GM21576 (cell line): ENCODE measurements around the gene ZNF655.
"Not testable (repeated sequence)": the region's sequence is repeated elsewhere in the genome, so short reads cannot be mapped to it uniquely, and the experiment has no call there.

Experiments used
- ATAC-seq: cut with Tn5 transposase; IDR thresholded peaks from one replicate; pipeline ENCODE4 v1.9.1; 2021; ENCODE audit warnings: mild to moderate bottlenecking, moderate library complexity; ENCODE audit not compliant: unreplicated experiment

ZNF655 gene, protein sequence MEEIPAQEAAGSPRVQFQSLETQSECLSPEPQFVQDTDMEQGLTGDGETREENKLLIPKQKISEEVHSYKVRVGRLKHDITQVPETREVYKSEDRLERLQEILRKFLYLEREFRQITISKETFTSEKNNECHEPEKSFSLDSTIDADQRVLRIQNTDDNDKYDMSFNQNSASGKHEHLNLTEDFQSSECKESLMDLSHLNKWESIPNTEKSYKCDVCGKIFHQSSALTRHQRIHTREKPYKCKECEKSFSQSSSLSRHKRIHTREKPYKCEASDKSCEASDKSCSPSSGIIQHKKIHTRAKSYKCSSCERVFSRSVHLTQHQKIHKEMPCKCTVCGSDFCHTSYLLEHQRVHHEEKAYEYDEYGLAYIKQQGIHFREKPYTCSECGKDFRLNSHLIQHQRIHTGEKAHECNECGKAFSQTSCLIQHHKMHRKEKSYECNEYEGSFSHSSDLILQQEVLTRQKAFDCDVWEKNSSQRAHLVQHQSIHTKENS

DNA sequence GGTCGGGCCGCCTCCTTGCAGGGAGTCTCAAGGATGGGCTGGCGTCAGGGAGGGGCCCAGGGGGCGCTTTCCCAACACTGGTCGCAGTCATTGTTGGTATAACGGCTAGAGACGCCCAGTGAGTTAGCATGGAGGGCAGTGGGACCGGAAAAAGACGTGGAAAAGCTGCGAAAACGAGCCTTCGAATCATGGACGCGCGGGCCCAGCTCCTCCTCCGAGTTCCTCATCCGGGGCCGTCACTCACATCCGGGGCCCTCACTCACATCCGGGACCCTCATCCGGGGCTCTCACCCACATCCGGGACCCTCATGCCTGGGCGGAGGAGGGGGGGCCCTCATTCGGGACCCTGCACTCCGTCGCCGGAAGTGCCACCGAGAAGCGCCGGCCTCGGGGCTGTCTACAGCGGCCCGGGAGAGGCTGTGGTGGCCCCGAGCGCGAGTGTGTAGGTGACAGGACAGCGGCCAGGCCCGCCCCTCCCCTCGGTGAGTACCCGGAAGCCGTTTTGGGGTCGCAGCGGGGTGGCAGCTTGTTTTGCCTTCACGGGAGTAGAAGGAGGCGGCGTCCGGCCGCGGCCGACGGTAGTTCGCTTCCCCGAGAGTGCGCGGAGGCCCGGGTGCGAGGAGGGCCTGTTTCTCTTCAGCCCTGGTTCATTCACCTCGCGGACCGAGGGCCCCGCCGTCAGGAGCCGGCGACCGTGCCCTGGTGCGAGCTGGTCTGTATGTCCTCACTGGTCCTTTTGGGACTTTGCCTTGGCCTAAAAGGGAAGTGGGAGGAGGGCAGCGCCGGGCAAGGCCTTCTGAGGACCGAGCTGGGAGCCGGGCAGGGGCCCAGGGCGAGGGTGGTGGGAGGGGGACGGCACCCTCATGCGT, at the start of gene ZNF655:
ZNF655 (plus strand) TSS at position 337 of the 869 bp plus-strand sequence. CDS start 1,918 bp downstream, outside the sequence.
- ATAC-seq = peak; percentile 75

DNA sequence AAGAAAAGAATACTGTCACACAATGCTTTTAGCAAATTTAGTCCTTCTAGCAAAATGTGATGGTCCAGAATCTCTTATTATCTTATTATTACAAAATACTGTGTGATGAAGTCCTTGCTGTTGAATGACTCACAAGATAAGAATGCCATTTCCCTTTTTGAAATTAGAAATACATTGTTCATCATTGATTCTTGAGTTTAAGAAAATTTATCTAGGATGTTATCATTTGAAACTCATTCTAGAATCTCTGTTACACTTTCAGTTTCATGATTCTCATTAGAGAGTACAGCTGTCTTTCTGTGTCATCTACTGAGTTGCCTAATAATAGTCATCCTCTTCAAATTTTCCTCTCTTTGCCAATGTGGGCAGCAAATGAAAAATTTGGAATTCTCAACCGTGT, 44.4 kb upstream of the ZNF655 start:
- no peak for ATAC-seq

DNA sequence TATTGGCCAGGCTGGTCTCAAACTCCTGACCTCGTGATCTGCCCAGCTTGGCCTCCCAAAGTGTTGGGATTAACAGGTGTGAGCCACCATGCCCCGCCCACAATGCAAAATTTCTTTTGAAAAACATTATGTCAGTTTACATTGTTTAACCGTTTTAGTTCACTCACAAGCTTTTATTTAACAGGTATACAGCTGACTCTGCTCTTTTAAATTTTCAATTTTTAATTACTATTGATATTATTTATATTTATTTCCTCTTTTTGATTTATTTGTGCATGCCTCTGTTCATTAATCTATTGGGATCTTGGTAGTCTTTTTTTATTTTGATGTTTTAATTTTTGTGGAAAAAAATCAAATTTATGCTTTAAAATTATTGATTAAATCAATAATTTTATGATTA, 37.0 kb upstream of the ZNF655 start:
- no peak for ATAC-seq

DNA sequence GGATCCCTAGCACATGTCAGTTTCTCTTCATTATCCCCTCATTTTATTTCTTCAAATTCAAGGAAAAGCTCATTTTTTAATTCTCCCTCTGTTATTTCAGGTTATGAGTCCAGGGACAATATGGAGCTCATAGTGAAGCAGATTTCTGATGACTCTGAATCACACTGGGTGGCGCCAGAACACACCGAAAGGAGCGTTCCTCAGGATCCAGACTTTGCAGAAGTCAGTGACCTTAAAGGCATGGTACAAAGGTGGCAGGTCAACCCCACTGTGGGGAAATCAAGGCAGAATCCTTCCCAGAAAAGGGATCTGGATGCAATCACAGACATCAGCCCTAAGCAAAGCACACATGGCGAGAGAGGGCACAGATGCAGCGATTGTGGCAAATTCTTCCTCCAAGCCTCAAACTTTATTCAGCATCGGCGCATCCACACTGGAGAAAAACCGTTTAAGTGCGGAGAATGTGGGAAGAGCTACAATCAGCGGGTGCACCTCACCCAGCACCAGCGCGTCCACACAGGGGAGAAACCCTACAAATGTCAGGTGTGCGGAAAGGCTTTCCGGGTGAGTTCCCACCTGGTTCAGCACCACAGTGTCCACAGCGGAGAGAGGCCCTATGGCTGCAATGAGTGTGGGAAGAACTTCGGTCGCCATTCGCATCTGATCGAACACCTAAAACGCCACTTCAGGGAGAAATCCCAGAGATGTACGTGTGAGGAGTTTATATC, 32.6 kb upstream of the ZNF655 start:
- no peak for ATAC-seq

DNA sequence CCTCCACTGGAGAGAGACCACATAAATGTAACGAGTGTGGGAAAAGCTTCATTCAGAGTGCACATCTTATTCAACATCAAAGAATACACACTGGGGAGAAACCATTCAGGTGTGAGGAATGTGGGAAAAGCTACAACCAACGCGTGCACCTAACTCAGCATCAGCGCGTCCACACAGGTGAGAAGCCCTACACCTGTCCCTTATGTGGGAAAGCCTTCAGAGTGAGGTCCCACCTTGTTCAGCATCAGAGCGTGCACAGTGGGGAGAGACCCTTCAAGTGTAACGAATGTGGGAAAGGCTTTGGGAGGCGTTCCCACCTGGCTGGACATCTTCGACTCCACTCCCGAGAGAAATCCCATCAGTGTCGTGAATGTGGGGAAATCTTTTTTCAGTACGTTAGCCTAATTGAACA, 27.1 kb upstream of the ZNF655 start:
- ATAC-seq = no peak

DNA sequence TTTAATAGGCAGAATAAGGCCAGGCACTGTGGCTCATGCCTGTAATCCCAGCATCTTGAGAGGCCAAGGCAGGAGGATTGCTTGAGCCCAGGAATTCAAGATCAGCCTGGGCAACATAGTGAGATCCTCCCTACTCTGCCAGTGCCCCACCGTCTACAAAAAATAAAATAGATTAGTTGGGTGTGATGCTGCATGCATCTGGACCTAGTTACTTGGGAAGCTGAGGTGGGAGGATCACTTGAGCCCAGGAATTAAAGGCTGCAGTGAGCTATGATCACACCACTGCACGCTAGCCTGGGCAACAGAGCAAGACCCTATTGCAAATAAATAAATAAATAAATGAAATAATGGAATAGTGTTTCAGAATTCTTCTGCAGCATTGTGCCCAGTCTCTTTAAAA, 22.8 kb upstream of the ZNF655 start:
- no peak for ATAC-seq

DNA sequence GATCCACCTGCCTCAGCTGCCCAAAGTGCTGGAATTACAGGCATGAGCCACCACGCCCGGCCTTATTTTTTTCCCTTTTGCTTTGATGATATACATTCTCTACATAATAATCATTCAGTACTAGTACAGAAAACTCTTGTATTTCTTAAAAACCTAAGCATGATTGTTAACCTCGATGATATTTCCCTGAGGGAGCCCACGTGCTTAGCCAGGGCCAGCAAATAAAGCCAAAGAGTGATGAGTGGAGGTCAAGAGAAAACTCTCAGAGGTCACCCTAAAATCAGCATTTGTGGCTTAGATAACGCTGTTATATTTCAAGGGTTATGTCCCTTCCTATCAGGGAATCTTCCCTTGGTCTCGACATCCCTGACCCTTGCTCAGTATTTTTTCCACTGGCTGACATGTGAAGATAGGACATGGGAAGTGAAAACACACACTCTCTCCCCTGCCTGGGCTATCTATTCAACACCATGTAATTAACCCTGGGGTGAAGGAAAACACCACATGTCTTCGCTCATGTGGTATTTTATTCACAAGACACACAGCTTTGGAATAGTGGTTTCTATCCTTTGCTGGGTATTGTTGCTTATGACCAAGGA, 19.1 kb upstream of the ZNF655 start:
- ATAC-seq = no peak

DNA sequence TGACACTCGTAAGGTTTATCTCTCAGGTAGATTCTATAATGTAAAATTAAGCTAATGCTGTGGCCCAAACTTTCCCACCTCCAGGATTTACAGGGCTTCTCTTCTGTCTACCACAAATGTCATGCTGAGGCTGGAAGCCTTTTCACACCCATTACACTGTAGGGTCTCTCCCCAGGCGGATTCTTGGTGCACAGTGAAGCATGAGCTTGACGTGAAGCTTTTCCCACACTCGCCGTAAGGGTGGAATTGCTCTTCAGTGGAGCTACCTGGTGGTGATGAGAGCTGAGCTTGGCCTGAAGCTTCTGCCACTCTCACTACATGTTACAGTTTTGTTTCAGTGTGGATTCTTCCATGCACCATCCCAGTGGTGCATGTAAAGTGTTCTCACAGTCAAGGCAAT, 17.9 kb upstream of the ZNF655 start:
- ATAC-seq = no peak

DNA sequence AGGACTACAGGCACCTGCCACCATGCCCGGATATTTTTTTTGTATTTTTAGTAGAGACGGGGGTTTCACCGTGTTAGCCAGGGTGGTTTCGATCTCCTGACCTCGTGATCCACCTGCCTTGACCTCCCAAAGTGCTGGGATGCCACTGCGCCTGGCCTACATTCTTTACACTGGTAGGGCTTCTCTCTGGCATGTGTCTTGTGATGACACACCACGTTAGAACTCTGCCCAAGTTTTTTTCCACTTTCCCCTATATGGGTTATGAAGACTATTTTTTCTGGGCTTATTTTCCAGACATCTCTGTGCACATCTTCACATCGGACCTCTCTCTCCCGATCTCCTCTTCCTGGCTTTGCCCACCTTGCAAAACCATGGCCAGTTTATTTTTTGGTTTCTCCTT, 17.2 kb upstream of the ZNF655 start:
- ATAC-seq = no peak

DNA sequence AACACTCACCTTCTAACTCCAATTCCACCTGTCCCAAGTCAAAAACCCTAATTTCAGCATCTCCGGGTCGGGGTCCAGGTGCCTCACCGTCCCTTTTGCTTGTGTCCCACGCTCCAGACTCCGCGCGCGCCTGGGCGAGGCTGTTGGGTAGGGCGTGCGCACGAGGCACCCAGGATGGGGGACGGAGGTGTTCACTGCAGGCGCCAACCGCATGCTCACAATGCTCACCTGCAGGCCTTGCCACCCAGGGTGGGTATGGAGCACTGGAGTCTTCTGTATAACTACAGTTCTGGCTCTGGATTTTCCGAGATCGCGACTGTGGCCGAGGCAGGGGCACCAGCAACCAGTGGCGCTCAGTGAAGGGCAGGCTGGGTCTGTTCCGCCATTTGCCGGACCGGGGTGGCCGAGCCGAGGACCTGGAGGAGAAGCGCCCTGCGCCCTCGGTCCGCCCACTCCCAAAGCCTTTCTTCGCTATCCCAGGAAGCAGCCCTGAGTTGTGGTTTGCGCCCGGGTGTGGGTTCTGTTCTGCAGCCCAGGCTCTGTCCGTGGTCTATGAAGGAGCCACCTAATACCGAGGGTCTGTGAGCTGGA, 15.3 kb upstream of the ZNF655 start:
- no peak for ATAC-seq

DNA sequence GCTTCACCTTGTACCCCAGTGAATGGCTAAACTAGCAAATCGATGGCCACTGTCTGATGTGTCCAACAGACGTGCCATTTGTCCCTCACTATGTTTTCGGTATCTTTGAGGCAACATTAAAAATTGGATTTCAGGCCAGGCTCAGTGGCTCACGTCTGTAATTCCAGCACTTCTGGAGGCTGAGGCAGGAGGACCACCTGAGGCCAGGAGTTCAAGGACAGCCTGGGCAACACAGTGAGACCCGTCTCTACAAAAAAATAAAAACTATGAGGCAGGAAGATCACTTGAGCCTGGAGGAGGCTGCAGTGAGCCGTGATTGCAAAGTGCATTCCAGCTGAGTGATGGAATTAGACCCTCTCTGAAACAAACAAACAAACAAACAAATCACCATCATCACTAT, 14.5 kb upstream of the ZNF655 start:
- no peak for ATAC-seq

DNA sequence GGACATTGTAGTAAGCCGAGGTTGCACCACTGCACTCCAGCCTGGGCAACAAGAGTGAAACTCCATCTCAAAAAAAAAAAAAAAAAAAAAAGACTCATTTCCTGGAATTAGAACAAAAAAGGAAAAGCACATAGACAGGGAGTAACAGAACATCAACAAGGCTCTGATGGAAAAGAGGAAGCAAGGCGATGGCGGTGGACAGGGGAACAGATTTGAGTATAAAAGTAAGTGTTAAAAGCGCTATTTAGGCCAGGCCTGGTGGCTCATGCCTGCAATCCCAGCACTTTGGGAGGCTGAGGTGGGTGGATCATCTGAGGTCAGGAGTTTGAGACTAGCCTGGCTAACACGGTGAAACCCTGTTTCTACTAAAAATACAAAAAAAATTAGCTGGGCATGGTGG, 13.1 kb upstream of the ZNF655 start:
- ATAC-seq = not testable (repeated sequence)

DNA sequence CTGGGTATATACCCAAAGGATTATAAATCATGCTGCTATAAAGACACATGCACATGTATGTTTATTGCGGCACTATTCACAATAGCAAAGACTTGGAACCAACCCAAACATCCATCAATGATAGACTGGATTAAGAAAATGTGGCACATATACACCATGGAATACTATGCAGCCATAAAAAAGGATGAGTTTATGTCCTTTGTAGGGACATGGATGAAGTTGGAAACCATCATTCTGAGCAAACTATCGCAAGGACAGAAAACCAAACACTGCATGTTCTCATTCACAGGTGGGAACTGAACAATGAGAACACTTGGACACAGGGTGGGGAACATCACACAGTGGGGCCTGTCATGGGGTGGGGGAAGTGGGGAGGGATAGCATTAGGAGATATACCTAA, 8.9 kb upstream of the ZNF655 start:
- not testable (repeated sequence) for ATAC-seq

DNA sequence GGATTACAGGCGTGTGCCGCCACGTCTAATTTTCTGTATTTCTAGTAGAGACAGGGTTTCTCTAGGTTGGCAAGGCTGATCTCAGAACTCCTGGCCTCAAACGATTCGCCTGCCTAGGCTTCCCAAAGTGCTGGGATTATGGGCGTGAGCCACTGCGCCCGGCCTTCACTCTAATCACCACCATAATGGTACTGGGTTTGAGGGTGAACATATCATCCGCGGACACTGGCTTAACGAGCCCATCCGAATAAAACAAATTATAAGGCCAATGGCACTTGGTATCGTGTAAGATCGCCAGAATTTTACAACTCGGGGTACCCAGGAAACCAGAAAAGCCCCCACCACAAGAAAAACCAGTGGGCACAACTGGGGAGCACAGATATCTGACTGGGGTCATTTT, 7.1 kb upstream of the ZNF655 start:
- no peak for ATAC-seq

DNA sequence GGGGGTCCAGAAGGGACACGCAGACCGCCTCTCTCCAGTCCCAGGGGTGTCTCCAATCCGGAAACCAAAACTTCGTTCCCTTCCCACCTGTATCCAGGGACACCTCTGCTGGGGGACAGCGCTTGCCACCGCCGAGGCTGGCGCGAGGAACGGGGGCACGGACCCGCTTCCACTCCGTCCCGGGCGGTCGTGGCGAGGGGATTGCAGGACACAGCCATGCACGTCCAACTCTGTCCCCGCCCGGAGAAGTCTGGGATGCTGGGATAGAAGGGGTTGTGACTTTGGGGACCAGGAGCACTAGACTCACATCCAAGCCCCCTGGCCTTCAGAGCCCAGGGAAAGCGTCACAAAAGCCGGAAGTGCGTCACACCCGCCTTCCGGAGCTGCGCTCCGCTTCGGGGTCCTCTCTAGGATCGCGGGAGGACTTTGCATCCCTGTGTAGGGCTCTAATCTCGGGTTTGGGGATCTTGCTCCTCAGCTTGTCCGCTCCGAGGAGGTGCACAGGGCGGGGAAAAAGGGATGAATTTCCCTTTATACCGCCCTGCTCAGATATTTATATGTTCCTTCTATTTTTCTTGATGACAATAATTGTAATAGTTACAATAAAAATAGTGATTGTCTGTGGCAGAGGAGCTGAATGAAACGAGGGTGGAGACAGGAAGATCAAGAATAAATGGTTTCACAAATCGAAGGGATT, 6.5 kb upstream of the ZNF655 start, which contains the start of gene FAM200A:
FAM200A (minus strand) TSS at position 348 of the 697 bp plus-strand sequence. CDS start 3,707 bp downstream, outside the sequence.
- peak; percentile 91 for ATAC-seq

DNA sequence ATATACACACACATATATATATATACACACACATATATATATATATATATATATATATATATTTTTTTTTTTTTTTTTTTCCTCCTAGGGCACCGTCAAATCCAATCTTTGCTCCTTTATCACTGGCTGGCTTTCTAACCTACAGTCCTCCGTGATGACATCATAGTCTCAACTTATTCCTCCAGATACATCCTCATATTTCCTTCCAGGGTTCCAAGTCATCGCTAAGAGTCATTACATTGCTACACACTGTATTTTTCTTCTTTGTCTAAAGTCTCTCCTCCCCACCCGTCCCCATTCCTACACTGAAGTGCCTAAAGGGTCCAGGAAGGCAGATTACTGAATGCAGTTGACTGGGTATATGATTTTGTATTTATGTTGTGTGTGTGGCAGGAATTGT, 5.4 kb upstream of the ZNF655 start:
- no peak for ATAC-seq

DNA sequence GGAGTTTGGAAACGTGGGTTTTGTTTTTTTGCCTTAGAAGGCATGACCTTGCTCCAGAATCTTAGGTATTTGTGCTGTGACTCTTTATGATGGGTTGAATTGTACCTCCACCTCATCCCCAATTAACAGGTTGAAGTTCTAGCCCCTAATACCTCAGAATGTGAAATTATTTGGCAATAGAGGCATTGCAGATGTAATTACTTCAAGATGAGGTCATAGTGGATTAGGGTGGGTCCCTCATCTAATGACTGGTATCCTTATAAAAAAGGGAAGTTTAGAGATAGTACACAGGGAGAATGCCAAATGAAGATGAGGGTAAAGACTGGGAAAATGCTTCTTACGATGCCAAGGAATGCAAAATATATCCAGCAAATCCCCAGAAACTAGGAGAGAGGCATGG, 3.5 kb upstream of the ZNF655 start:
- ATAC-seq = no peak

DNA sequence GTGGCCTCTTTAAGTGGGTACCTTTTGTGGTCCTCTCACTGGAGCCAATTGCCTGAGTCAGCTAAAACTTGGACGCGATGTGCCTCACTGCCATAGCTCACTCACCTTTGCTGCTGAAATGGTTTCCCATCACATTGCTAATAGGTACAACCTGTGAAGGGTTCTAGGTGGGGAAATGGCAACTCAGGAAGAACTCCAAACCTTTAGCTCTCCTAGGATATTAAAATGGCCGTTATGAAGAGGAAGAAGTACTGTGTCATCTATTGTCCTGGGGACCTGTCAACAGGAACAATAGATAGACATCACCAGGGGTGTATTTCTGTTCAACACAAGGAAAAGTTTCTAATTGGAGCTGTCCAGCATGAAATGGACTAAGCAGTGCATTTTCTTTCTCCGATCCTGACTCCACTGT, 1.2 kb upstream of the ZNF655 start:
- ATAC-seq = no peak

DNA sequence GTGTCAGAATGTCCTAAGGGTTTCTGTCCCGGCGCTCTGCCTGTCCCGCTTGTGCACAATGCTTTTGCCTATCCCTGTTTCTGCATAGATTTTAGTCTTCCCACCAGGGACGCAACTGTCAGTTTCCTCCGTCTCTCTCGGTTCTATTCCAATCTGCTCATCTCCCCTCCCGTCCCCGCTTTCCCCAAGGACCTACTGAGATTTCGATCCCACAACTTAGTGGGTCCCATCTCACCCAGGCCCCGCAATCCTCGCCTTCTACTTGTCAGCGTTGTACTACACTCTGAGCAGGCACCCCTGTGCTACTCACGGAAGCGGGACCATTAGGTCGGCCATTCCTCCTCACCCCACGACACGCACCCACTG, 519 bp upstream of the ZNF655 start:
- ATAC-seq = peak; percentile 45
